ENCODE results near the gene NTMT1.

NTMT1 gene

DNA sequence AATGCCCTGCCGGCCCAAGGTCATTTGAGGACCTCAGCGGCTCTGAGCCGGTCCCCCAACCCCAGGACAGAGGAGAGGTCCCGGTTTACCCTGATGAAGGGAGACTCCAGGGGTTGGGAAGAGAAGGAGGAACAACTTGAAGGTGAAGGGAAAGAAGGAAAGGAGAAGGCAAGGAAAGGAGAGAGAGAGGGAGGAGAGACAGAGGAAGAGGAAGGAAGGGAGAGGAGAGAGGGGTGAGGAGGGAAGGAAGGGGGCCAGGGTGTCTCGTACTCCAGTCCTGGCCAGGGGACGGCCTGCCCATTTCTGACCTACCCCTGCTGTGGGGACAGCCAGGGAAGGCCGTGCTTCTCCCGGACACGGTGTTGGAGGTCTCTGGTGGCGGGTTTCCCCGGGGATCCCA lies 41.4 kb downstream of the NTMT1 start:
- DNase-seq (ENCODE audit: low spot score): no peak
- no peak overlapping the region for H3K27ac ChIP-seq
- TF ChIP-seq, protein P1, sequence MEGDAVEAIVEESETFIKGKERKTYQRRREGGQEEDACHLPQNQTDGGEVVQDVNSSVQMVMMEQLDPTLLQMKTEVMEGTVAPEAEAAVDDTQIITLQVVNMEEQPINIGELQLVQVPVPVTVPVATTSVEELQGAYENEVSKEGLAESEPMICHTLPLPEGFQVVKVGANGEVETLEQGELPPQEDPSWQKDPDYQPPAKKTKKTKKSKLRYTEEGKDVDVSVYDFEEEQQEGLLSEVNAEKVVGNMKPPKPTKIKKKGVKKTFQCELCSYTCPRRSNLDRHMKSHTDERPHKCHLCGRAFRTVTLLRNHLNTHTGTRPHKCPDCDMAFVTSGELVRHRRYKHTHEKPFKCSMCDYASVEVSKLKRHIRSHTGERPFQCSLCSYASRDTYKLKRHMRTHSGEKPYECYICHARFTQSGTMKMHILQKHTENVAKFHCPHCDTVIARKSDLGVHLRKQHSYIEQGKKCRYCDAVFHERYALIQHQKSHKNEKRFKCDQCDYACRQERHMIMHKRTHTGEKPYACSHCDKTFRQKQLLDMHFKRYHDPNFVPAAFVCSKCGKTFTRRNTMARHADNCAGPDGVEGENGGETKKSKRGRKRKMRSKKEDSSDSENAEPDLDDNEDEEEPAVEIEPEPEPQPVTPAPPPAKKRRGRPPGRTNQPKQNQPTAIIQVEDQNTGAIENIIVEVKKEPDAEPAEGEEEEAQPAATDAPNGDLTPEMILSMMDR (conservative IDR thresholded peaks at IDR 0.05; ENCODE audit: low read depth): no peak
- ChIA-PET POLR2A (ENCODE audit: low non-redundant PET) (interaction anchor here (0.6 kb wide), 1 partner anchor 75 kb away, joined by 3 read pairs; no protein-coding TSS in a partner anchor), CTCF (interaction anchor here (0.9 to 1.1 kb wide), 2 partner anchors 18 to 123 kb away, joined by 4 read pairs; no protein-coding TSS in a partner anchor)

DNA sequence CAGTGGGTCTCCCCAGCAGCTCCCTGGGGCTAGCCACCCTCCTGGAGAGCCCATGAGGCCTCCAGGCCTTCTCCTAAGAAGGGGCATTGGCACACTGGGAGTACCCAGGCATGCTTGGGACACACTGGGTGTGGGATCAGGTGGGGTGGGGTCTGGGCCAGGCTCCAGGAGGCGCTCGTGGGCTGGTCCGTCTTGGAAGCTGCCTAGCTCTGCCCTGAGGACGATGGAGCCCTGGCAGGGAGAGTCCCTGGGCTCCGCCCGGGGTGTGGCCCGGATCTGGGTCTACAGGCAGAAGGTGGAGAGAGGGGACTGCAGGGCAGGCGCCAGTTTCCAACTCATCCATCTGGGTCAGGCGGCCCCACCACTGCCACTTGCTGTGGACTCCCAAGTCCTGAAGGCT lies 41.9 kb downstream of the NTMT1 start:
- CTCF ChIA-PET: interaction anchor here (0.9 to 1.1 kb wide), 2 partner anchors 17 to 123 kb away, joined by 4 read pairs; no protein-coding TSS in a partner anchor
- TF ChIP-seq, protein P1 (conservative IDR thresholded peaks at IDR 0.05; ENCODE audit: low read depth): no peak
- DNase-seq (ENCODE audit: low spot score): no peak
- H3K27ac ChIP-seq: no peak overlapping the region
- POLR2A ChIA-PET (ENCODE audit: low non-redundant PET): interaction anchor here (0.6 kb wide), 1 partner anchor 75 kb away, joined by 3 read pairs; no protein-coding TSS in a partner anchor

DNA sequence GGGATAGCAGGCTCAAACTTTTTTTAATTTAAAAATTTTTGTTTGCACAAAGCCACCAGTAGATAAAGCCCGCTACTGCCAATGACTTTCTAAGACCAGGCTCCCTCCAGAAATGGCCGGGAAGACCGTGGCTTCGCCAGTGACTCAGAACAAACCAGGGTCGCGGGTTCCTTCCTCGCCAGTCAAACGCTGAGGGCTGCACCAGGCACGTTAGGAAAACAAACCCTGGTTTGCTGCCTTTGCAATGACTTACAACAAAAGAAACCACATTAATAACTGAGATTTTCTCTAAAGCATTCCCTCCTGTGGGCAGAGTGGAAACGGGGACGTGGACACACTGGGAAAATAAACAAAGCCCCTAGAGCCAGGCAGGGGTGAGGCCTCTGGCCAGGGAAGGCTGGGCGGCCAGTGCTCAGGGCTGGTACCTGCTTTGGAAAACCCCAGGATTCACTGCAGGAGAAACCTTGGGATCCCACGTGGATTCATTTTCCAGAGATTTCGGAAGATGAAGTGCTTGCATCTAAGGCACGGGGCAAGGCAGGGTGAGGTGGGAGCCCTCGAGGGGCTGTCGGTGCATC lies 43.3 kb downstream of the NTMT1 start:
- ChIA-PET CTCF (no interaction called here), POLR2A (ENCODE audit: low non-redundant PET) (no interaction called here)
- TF ChIP-seq, protein P1 (conservative IDR thresholded peaks at IDR 0.05; ENCODE audit: low read depth): no peak
- DNase-seq (ENCODE audit: low spot score): no peak
- H3K27ac ChIP-seq: peak overlapping the region; percentile 1; the same call in 1 of the 2 replicates

DNA sequence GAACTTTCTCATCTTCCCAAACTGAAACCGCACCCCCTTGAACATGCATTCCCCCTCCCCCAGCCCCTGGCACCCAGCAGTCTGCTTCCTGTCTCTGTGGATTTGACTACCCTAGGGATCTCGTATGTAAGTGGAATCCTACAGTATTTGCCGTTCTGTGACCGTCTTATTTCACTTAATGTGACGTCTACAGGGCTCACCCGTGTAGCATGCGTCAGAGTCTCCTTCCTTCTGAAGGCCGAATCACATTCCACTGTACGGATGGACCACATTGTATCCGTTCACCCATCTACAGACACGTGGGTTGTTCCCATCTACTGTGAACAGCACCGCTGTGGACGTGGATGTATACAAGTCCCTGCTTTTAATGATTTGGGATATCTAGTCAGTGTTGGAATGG lies 44.0 kb downstream of the NTMT1 start:
- TF ChIP-seq, protein P1 (conservative IDR thresholded peaks at IDR 0.05; ENCODE audit: low read depth): no peak
- CTCF ChIA-PET: no interaction called here

GRCh38 chr9:129671065-129671464 lies 45.1 kb downstream of the NTMT1 start:
- POLR2A ChIA-PET (ENCODE audit: low non-redundant PET): no interaction called here
- TF ChIP-seq, protein P1 (conservative IDR thresholded peaks at IDR 0.05; ENCODE audit: low read depth): no peak
- no peak for DNase-seq (ENCODE audit: low spot score)
- CTCF ChIA-PET: interaction anchor here (1.0 kb wide), 1 partner anchor 50 kb away, joined by 3 read pairs; no protein-coding TSS in a partner anchor
- no peak overlapping the region for H3K27ac ChIP-seq

More for the DNA sequence above, 44.0 kb downstream of the NTMT1 start:
- POLR2A ChIA-PET (ENCODE audit: low non-redundant PET): no interaction called here
- no peak overlapping the region for H3K27ac ChIP-seq
- no peak for DNase-seq (ENCODE audit: low spot score)

DNA sequence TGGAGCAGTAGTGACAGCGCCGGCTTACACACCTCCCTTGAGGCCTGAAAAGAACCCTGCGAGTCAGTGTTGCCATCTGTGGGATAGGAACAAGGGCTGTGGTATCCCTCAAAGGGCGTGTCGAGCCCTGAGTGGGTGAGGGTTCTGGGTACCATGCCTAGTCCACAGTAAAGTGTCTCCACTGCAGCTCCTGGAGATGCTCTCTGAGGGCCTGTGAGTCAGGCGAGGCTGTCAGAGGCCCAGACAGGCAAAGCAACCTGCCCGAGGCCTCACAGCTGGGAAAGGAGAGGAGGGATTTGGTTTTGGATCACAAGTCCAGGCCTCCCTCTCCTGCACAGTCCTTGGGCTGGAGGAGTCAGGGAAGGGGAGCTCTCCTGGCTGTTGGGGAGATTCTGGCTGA lies 45.6 kb downstream of the NTMT1 start:
- POLR2A ChIA-PET (ENCODE audit: low non-redundant PET): no interaction called here
- DNase-seq (ENCODE audit: low spot score): no peak
- CTCF ChIA-PET: interaction anchor here (0.9 to 1.0 kb wide), 2 partner anchors 49 to 66 kb away, joined by 3 to 4 read pairs; no protein-coding TSS in a partner anchor
- H3K27ac ChIP-seq: no peak overlapping the region
- TF ChIP-seq, protein P1 (conservative IDR thresholded peaks at IDR 0.05; ENCODE audit: low read depth): no peak

Data from RWPE1 (cell line).